CD1c-positive myeloid dendritic cell (primary cell): ENCODE data around the gene PEX1.
A peak's percentile ranks its signal among the peaks of the same experiment; 100 is the strongest.
"Not testable (repeated sequence)": the region's sequence is repeated elsewhere in the genome, so short reads cannot be mapped to it uniquely, and the experiment has no call there.

Experiments used
- DNase-seq: peaks from one replicate; pipeline ENCODE4 v3.0.0-alpha.2; 2016; ENCODE audit errors: extremely low spot score

Gene PEX1

GRCh38 chr7:92461027-92462003 lies 67.0 kb downstream of the PEX1 start:
- peak; percentile 13 for DNase-seq

- no peak for DNase-seq
Observed at GRCh38 chr7:92460510-92460909, 67.8 kb downstream of the PEX1 start.

GRCh38 chr7:92460109-92460508 lies 68.2 kb downstream of the PEX1 start:
- DNase-seq: no peak

GRCh38 chr7:92456236-92456635 lies 72.1 kb downstream of the PEX1 start:
- no peak for DNase-seq

GRCh38 chr7:92451645-92452044 lies 76.7 kb downstream of the PEX1 start:
- DNase-seq: no peak

GRCh38 chr7:92448205-92448747 lies 80.0 kb downstream of the PEX1 start:
- DNase-seq: peak; percentile 76

GRCh38 chr7:92447345-92448204 lies 80.7 kb downstream of the PEX1 start, which contains the start of gene GATAD1:
GATAD1 (plus strand) TSS chr7:92447482; CDS start chr7:92447730, 248 bp downstream.
- peak; percentile 94 for DNase-seq

- DNase-seq: no peak
Observed at GRCh38 chr7:92446869-92447344, 81.4 kb downstream of the PEX1 start.

GRCh38 chr7:92442720-92443119 lies 85.6 kb downstream of the PEX1 start:
- DNase-seq: not testable (repeated sequence)

- DNase-seq: no peak
Observed at GRCh38 chr7:92437956-92438491, 90.3 kb downstream of the PEX1 start.
